Stimulated activated CD4-positive, alpha-beta T cell treated with anti-CD3 and anti-CD28 coated beads, Interleukin-12 subunit alpha, Interleukin-12 subunit beta, amount 100 ng/mL, for 24 hours (primary cell): Measurements from ENCODE around the gene LYVE1.

Experiments
- DNase-seq, 2 experiments: peaks; one replicate each; pipeline ENCODE4 v3.0.0-alpha.2; 2020; ENCODE audit warnings: low read depth in 2 of 2

The LYVE1 gene

GRCh38 chr11:10556590-10556989, 11.9 kb downstream of the LYVE1 start:
- DNase-seq, result no peak

DNA sequence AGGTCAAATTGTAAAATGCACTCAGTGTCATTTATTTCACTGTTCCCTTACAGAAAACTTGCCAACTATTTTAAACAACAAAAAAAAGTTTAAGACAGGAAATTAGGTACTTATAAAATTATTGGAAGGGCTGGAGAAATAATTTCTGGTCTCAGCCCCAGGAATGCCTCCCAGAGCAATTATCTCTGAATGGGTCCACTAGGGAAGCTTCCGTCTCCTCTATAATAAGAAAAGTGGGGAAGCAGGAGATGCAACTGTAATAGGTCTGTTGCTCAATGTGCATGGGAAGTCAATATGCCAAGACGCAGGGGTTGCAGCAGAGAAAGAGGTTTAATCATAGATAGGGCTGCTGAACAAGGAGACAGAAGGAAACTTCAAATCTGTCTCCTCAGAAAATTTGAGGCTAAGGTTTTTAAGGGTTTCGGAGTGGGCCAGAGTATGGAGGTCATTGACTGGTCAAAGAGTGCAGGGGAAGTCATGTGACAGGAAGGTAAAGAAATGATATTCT, 16.6 kb downstream of the LYVE1 start:
- DNase-seq, result no peak

DNA sequence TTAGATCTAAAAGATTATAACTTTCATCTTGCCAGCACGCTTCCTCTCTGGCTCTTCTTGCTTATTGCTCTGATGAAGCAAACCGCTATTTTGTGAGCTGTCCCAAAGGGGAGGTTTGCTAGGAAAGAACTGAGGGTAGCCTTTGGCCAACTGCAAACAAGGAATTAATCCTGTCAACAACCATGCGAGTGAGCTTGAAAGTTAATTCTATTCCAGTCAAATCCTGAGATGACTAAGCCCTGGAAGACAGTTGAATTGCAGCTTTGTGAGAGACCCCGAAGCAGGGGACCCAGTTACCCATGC, 17.2 kb downstream of the LYVE1 start:
- no peak for DNase-seq

DNA sequence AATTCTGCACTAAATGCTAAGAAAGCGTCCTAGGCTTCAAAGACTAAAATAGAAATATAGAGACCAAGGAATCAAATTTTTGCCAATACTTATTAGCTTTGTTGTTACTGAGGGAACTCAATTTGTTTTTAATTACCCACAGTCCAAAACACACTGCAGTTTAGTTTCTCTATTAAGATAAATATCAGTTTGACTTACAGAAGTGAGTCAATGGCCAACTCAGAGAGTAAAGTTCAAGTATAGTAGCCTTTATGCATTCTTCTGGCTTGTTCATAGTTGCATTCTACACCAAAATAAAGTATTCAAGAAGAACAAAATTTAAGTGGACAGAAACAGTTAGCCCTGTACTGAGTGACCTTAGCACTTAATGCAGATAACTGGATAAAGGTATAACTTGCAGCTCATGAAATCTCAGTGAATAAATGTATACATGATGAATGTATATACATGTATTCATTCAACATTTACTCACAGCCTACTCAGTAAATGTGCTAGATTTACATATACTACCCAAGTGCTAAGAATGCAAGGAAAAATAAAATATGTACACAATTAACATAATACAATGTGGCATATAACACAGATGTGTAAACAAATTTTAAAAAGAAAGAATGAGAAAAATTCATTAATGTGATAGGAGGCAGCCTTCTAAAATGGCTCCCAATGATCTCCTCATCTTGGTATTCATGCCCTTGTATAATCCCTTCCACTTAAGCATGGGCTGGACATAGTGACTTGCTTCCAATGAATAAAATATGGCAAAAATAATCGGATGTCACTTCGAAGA, 17.8 kb downstream of the LYVE1 start:
- no peak for DNase-seq

DNA sequence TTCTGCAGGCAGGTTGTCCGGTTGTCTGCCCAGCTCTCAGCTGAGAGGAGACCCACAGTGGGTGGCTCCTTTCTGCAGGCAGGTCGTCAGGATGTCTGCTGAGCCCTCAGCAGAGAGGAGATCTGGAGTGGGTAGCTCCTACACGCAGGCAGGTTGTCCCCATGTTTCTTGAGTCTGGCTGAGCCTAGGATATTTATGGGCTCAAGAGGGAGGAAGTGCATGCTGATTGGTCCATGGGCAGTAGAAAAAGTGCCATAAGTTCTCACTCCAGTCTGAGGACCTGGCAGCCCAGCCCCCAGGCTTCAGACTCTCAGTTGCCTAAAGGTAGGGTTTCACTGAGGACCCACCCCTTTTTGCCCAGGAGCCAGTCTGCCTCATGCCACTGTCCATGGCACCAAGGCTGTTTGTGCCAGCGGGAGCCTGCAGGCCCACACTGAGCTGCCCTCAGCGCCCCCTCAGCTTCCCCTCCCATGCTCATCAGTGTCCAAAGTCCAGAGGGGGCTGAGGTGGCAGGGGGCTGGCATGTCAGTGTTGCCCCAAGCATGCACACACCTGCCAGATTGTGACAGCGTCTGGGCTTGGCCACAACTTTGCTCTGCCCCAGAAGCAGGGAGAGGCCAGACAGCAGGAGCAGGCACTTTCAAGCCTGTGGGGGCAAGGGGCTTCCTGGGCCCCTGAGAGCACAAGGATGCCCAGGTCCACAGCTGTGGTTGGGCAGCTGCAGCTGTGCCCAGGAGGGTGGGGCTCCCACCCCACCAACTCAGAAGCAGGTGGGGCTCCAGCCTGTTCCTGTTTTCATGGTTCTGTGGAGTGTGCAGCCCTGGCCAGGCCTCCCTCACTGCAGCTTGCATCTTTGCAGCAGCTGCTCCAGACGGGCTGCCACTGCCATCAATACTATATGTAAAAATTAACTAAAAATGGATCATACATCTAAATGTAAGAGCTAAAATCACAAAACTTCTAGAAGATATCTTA, 23.7 kb downstream of the LYVE1 start:
- DNase-seq, result no peak

DNA sequence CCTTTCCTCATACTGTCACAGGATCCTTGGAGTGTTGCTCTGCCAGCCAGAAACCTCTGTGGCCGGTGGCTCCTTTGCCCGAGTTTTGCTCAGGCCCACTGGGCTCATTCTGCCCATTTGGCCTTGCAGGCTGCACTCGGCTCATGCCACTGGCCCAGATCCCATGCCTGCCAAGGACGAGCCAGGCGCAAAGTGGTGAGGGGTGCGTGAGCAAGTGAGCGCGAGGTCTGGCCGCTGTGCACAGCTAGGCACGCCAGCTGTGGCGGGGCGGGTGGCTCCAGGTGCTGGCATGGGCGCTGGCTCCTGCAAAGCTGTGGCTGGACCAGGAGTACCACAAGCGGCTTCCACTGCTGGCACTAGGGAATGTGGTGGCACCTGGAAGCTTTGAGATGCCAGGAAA, 24.7 kb downstream of the LYVE1 start:
- no peak for DNase-seq

GRCh38 chr11:10542776-10543175, 25.7 kb downstream of the LYVE1 start:
- DNase-seq, result no peak

DNA sequence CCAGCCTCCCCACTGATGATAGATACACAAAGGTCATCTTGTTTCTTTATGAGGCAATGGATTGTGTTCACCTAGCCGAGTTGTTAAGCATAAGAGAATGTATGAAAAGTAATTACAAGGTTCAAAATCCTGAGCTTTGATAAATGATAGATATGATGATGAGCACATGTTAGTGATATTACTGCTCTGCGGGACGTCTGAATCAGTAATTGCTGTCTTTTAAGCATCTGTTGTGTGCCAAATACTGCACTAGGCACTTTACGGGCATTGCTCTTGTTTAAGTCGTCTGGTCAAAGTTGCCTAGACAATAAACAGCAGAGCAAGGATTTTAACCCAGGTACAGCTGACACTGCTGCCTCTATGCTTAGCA, 26.9 kb downstream of the LYVE1 start:
- no peak for DNase-seq

GRCh38 chr11:10540915-10541560, 27.4 kb downstream of the LYVE1 start, which contains the start of gene RNF141:
TSS of gene RNF141 (minus strand) at chr11:10541187. CDS start at chr11:10534158, 7,029 bp downstream.
- DNase-seq, result peak; percentile 93 to 97

DNA sequence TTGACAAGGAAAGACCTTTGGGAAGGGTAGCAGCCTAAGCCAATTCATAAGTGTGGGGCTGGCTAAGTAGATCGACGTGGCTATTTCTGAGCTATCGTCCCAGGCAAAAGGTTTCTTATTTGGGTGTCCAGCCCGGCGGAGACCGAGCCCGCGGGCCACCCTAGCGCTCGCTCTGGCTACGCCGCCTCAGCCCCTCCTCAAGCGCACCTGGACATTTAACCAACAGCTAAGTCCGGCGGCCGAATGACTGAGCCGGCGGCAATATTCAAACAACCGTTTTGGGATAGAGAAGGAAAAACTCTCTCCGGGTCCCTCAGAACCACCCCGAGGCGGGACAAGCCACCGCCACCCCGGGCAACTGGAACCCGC, 27.9 kb downstream of the LYVE1 start:
- DNase-seq, result no peak

GRCh38 chr11:10539339-10539738, 29.1 kb downstream of the LYVE1 start:
- DNase-seq, result no peak

DNA sequence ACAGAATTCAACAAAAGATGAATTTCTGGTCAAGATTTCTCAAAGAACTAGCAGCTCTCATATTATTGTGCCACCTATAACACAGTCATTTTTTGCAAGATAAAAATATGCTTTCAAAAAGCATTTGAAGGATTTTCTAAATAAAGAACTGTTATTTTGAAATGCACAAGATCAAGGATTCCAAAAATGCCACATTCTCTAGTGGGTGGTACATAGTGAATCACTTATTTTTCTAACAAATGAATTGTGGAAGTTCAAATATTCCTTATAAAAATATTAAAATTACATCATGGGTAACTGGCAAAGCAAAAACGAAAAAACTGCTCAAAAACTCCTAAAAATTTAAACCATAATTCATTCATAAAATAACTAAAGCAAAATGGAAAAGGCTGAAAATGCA, 29.5 kb downstream of the LYVE1 start:
- no peak for DNase-seq

DNA sequence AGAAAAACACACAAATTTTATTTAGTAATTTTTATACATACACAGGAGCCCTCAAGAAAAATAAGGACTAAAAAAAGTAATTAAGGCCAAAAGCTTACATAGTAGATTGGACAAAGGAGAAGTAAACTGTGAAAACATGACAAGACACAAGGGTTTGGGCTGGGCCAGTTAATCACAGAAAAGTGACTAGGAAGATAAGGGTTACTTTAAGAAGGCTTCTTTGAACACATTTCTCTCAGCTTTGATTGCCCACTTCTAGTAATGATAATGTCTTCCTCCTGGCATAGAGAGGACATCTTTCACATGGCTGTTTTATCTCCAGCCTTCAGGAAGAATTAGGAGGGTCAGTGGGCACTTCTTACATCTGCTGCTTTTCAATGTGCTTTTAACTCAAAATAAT, 30.9 kb downstream of the LYVE1 start:
- no peak for DNase-seq

DNA sequence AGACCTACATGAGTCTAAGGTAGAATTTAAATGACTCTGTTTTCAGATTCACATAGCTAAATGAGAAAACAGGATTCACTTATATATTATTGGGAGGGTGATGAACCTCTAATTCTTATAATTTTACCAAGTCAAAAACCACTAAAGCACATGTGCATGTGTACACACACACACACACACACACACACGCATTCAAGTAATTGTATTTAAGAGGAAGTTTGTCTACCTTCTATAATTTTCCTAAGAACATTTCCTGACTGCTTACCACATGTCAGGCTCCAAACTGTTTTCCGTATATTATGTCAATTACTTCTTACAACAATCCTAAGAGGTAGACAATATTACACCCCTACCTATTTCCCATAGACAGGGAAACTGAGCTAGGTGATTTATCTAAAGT, 34.1 kb downstream of the LYVE1 start:
- DNase-seq, result no peak

- DNase-seq, result no peak
These were observed 35.1 kb downstream of the LYVE1 start for GRCh38 chr11:10533323-10533722.

- DNase-seq, result no peak
These were observed 35.9 kb downstream of the LYVE1 start for GRCh38 chr11:10532526-10532925.

DNA sequence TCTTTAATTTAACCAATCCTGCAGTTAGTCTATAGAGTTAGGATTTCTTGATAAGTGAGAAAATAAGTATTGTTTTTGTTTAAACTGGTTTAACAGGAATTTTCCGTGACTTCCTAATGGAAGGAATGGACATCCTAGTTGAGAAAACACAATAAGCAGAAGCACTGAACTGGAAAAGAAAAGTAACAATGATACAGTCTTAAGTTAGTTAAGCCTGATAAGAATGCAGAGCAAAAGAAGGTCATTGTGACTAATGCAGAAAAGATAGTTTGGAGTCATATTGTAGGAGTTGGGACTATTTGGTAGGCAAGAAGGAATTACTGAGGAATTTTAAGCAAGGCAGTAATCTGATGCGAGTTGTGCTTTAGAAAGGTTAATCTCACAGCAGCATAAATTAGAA, 39.2 kb downstream of the LYVE1 start:
- DNase-seq, result no peak

DNA sequence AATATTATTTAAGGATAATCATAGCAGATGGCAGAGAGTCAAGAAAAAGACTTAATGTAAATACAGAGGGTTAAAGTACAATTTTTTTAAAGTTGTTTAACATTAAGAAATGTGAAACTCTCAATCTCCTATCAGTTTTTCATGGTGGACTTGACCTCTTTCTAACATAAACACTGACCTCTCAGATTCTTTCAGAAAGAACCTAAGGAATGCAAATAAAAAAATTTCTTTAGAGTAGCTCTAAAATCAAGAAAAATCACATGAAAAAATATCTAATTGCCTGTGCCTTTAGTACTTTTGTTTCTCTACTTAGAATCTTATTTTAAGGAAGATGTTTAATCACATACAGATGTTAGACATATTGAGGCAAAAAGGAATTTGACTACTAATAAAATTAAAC, 40.3 kb downstream of the LYVE1 start:
- DNase-seq, result no peak

- no peak for DNase-seq
These were observed 41.2 kb downstream of the LYVE1 start for GRCh38 chr11:10526974-10527918.

DNA sequence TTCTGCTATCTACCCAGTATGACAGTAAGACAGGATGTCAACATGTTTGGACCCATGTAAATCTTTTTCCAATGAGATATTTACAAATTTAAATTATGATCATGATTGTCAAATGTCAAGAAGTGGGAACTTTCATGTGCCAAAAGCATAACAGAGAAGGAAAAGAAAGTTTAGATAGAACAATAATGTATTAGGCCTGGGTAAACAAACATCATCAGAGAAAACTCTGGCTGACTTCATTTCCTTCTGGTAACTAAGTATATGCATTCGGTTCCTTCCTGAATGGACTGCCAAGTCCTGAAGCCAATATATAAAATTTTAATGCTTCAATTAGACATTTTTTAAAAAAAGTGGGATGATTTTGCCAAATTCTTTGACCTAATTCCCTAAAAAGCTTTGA, 44.0 kb downstream of the LYVE1 start:
- no peak for DNase-seq

- no peak for DNase-seq
These were observed 45.5 kb downstream of the LYVE1 start for GRCh38 chr11:10522921-10523320.
